GM12891 (cell line): ENCODE results near the gene TUBG2.

Experiments used
- PAX5 ChIP-seq: IDR thresholded peaks from 2 replicates; pipeline ENCODE4 v1.6.1; 2011; ENCODE audit warnings: low read length, moderate library complexity, mild to moderate bottlenecking; ENCODE audit not compliant: insufficient read depth, severe bottlenecking
- POLR2A ChIP-seq: IDR thresholded peaks from 2 replicates; pipeline ENCODE4 v1.6.1; 2011; ENCODE audit warnings: low read depth, low read length, control low read depth
- POLR2AphosphoS5 ChIP-seq: IDR thresholded peaks from 2 replicates; pipeline ENCODE4 v1.6.1; 2011; ENCODE audit warnings: low read depth, low read length, control low read depth
- POU2F2 ChIP-seq: IDR thresholded peaks from 2 replicates; pipeline ENCODE4 v1.6.1; 2011; ENCODE audit warnings: low read depth, mild to moderate bottlenecking, control low read depth, low read length, moderate library complexity
- SPI1 ChIP-seq: IDR thresholded peaks from 2 replicates; pipeline ENCODE4 v1.6.1; 2011; ENCODE audit warnings: low read depth, low read length, control low read depth
- TAF1 ChIP-seq: IDR thresholded peaks from 2 replicates; pipeline ENCODE4 v1.6.1; 2011; ENCODE audit warnings: low read depth, low read length, control low read depth

- TF ChIP-seq POLR2AphosphoS5 (no peak), POLR2A (no peak), POU2F2 (no peak), TAF1 (no peak), SPI1 (no peak), PAX5 (no peak)
Observed at GRCh38 chr17:42690596-42690995, 31.5 kb downstream of the TUBG2 start.
